ENCODE results near the gene ITPR1. TPM values are rescaled to one million over a fixed set of nuclear protein-coding genes. Genes with fewer than 3 reads are reported as not detected.

ITPR1 gene
- polyA plus RNA-seq, 2 of the 4 experiments (the other 2 are of a cell fraction), result 2.8 to 9.6 TPM

DNA sequence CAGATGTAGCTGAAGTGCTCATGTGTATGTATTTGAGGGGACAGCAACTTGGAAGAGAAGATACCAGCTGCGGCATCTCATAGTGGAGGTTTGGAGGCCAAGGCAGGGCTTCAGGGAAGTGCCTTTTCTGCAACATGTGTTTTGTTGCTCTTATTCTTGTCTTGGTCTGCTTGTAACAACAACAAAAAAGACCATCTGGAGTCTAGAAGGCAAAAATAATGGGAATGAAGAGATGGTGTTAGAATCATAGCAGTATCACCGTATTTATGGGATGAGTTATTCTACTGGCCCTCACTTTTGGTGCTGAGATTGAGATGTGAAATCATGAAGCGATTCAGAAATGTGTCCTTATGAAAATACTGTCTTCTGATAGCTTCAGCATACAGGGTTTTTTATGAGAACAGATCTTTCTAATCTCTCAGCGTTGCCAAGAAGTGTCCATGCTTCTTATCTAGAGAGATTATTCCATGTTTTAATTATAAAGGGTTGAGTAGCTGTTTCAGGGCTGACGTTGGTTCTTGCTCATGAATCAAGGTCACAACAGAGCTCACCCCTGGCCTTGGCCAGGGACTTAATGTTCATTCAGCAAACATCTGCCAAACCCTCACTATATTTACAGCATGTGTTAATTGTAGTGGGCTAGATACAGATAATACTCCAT, 58.0 kb downstream of the ITPR1 start:
- H3K4me3 ChIP-seq, result no peak overlapping the region
- ChIA-PET POLR2A (no interaction called here), CTCF (no interaction called here)
- DNase-seq (ENCODE audit: low read depth in 1 of 2, low spot score in 1 of 2), result no peak
- no peak for ATAC-seq
- WGBS (ENCODE audit: missing lambda C conversion rate), result 57% methylated on average over 5 of the region's 5 CpGs
- H3K27ac ChIP-seq, result no peak overlapping the region
- FAIRE-seq, result no peak
- TF ChIP-seq POLR2AphosphoS2 (conservative IDR thresholded peaks at IDR 0.05; ENCODE audit: low read length) (no peak), USF2 (IDR thresholded peaks at IDR 0.05) (no peak), CEBPB (IDR thresholded peaks at IDR 0.05) (no peak), SREBF2 (IDR thresholded peaks at IDR 0.05) (no peak), KDM5A (IDR thresholded peaks at IDR 0.05) (no peak), JUNB (IDR thresholded peaks at IDR 0.05) (no peak), RARB (CRISPR knock-in tag; IDR thresholded peaks at IDR 0.05) (no peak), HOXB5 (CRISPR knock-in tag; IDR thresholded peaks at IDR 0.05) (no peak), TFCP2L1 (CRISPR knock-in tag; IDR thresholded peaks at IDR 0.05) (no peak), JUN (IDR thresholded peaks at IDR 0.05) (no peak), FOSL2 (IDR thresholded peaks at IDR 0.05) (no peak), FOSL2 (CRISPR knock-in tag; IDR thresholded peaks at IDR 0.05) (no peak), ZFP36 (IDR thresholded peaks at IDR 0.05; ENCODE audit: borderline replicate concordance, partially characterized antibody) (no peak), HMGXB4 (CRISPR knock-in tag; IDR thresholded peaks at IDR 0.05; ENCODE audit: borderline replicate concordance) (no peak), MAFK (IDR thresholded peaks at IDR 0.05; ENCODE audit: partially characterized antibody) (no peak), BCL3 (IDR thresholded peaks at IDR 0.05) (no peak)
- H3K4me2 ChIP-seq, result no peak overlapping the region
- H3K9me3 ChIP-seq, result no peaks in the 10 kb centered on the region
- no peaks in the 10 kb centered on the region for H3K4me1 ChIP-seq

GRCh38 chr3:4551794-4552442, 58.8 kb downstream of the ITPR1 start:
- ChIA-PET CTCF (no interaction called here), POLR2A (no interaction called here)
- FAIRE-seq (no peak), ATAC-seq (no peak), DNase-seq (ENCODE audit: low read depth in 1 of 2, low spot score in 1 of 2) (no peak)
- 40% methylated on average over 4 of the region's 4 CpGs for WGBS (ENCODE audit: missing lambda C conversion rate)
- Histone ChIP-seq H3K9me3 (no peaks in the 10 kb centered on the region), H3K4me3 (no peak overlapping the region), H3K4me2 (no peak overlapping the region), H3K4me1 (no peaks in the 10 kb centered on the region), H3K27ac (no peak overlapping the region)
- TF ChIP-seq NPAS2 (CRISPR knock-in tag; IDR thresholded peaks at IDR 0.05; ENCODE audit: borderline replicate concordance), result no peak
- no peak for TF ChIP-seq RCOR1 (IDR thresholded peaks at IDR 0.05; ENCODE audit: low read depth, low read length)
- TF ChIP-seq HEYL (CRISPR knock-in tag; IDR thresholded peaks at IDR 0.05), result no peak
- TF ChIP-seq REST (IDR thresholded peaks at IDR 0.05), result no peak
